ENCODE measurements around the gene KIFAP3.
A peak's percentile ranks its signal among the peaks of the same experiment; 100 is the strongest.
"Not testable (repeated sequence)": the region's sequence is repeated elsewhere in the genome, so short reads cannot be mapped to it uniquely, and the experiment has no call there.

Gene KIFAP3

DNA sequence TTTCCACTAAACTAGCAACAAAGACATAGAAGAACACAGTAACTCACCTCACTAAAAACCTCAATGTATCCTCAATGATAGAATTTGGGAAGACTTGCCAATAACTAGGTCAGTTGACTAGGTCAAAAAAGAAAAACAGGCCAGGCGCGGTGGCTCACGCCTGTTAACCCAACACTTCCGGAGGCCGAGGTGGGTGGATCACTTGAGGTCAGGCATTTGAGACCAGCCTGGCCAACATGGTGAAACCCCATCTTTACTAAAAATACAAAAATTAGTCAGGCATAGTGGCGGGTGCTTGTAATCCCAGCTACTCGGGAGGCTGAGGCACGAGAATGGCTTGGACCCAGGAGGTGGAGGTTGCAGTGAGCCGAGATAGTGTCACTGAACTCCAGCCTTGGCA is 156.3 kb downstream of the KIFAP3 start:
- DNase-seq = not testable (repeated sequence)

DNA sequence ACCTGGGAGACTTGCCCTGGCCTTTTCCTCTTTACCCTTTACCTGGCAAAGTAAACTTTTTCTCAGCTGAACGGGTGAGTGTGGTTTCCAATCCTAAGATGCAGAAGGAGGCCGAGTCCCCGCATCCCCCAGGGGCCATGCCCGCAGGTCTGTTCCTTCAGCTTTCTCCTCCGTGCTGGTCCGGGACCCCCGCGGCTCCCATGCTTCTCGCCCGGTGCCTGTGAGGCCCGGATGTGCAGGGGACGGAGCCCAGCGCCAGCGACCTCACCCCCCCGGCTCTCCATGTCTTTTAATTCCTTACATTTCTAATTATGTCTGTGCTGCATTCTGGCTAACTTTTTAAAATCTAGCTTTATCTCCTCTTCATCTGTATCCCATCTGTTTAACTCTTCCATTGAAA is 159.3 kb downstream of the KIFAP3 start:
- no peak for DNase-seq

- DNase-seq = no peak
Measured at GRCh38 chr1:169914531-169914930, 160.0 kb downstream of the KIFAP3 start.

DNA sequence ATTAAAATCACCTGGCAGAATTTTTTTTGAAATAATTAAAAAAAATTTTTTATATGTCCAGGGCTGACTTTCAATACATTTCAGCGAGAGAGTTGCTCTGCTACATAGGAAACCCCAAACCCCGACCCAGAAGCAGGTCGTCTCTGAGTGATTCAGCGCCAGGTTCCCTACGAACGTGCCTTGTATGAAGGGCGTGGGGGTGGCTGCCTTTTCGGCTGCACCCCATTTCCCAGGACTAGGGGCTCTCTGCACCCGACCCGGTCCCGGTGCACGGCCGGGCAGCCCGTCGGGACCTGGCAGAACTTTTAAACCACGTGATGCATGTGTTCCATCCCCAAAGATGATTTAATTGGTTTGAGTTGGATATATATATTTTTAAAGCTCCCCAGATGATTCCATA is 165.0 kb downstream of the KIFAP3 start:
- no peak for DNase-seq

- no peak for DNase-seq
Measured at GRCh38 chr1:169906938-169907337, 167.6 kb downstream of the KIFAP3 start.

DNA sequence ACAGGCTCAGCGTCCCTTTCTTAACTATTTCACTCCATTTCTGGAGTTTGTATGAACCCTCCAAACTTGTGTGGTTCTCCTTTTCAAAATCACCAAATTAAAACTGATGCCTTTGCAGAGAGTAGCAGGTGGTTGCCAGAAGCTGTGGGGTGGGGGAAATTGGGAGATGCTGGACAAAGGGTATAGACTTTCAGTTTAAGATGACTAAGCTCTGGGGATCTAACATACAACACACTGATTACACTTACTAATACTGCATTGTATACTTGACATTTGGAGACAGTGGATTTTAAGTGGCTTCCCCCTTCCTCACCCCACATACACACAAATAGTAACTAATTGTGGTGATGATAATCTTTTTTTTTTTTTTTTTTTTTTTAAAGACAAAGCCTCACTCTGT is 169.7 kb downstream of the KIFAP3 start:
- no peak for DNase-seq

- no peak for DNase-seq
Measured at GRCh38 chr1:169902751-169903150, 171.7 kb downstream of the KIFAP3 start.

DNA sequence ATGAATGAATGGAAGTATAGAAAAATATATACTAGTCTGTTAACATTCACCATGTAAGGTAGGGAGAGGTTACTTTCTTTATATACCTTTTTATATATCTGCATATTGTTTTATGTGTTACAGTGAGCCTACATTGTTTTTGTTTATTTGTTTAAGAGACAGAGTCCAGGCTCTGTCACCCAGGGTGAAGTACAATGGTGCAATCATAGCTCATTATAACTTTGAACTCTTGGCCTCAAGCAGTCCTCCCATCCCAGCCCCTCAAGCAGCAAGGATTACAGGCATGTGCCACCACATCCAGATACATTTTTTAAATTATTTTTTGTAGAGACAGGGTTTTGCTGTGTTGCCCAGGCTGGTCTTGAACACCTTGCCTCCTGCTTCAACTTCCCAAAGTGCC is 173.4 kb downstream of the KIFAP3 start:
- no peak for DNase-seq

- DNase-seq = no peak
Measured at GRCh38 chr1:169900571-169900970, 173.9 kb downstream of the KIFAP3 start.

- no peak for DNase-seq
Measured at GRCh38 chr1:169899519-169900217, 174.8 kb downstream of the KIFAP3 start.

GRCh38 chr1:169896013-169896412 is 178.5 kb downstream of the KIFAP3 start:
- no peak for DNase-seq

DNA sequence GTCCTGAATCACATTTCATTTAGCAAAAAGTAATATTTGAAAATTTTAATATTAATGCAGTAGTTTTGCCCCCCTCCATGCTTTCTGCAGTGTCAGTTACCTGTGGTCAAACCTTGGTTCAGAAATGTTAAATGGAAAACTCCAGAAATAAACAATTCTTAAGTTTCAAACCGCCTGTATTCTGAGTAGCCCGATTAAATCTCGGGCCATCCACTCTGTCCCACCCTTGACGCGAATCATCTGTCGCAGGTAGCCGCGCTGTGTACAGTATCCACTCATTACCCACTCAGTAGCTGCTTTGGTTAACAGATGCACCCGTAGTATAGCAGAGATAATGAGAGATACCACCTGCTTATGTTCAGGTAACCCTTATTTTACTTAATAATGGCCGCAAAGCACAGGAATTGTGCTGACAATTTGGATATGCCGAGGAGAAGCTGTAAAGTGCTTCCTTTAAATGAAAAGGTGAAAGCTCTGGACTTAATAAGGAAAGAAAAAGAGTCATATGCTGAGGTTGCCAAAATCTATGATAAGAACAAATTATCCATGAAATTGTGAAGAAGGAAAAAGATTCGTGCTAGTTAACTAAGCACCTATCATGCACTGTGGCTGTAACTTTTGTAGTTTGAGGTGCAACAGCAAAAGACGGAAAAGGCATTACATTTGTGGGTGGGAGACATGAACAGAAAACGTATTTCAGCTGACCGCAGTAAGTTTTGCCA is 179.9 kb downstream of the KIFAP3 start:
- no peak for DNase-seq

GRCh38 chr1:169893645-169894423 is 180.7 kb downstream of the KIFAP3 start, which contains the start of gene SCYL3:
SCYL3 (minus strand) TSS chr1:169893896; CDS start chr1:169888840, 5,056 bp downstream.
- peak; percentile 98 for DNase-seq

DNA sequence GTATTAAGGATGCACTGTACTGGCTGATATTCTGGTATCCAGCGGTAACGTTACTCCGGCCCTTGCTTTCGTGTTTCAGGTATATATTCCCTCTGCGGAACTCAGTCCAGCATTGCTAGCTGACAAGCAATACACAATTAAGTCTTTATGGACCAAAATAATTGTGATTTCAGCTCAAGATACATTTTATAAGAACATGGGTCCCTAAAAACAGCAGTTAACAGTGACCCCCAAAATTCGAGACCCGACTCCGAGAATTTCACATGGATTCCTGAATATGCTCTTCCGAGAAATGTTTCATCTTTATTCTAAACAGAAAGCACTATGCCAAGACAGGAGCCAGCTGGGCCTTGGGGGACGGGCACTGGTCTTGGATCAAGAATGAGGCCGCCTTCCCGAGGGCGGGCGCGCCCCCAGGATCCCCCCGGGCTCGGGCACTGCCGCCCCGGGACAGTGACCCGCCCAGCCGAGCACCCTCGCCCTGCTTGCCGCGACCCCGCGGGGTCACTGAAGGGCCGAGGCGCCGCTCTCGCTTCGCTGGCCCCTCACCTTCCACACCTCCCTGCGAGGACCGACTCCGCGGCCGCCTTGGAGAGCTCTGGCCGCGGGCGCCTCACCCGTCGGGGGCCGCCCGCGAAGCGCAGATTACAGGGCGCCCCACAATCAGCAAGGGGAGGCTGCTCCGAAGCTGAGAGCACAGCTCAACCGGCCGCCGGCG is 181.4 kb downstream of the KIFAP3 start:
- DNase-seq = peak; percentile 42

- DNase-seq = no peak
Measured at GRCh38 chr1:169892176-169892926, 182.1 kb downstream of the KIFAP3 start.

DNA sequence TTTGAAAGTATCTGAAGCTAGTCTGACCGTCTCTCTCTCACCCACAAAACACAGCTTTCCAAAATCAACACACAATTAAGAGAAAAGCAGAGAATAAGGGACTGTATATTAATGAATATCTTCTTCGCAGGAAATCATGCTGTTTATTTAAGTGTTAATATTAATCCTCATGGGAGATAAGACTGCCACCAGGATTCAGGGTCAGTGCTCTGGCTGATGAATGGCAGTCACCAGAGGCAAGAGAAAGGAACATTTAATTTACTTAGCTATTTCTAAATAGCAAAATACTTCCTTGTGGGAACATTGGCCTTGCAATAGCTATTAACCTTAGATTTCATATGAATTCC is 183.0 kb downstream of the KIFAP3 start:
- no peak for DNase-seq

GRCh38 chr1:169890761-169891538 is 183.5 kb downstream of the KIFAP3 start:
- no peak for DNase-seq

- no peak for DNase-seq
Measured at GRCh38 chr1:169889871-169890270, 184.6 kb downstream of the KIFAP3 start.

- no peak for DNase-seq
Measured at GRCh38 chr1:169886931-169887330, 187.6 kb downstream of the KIFAP3 start.

DNA sequence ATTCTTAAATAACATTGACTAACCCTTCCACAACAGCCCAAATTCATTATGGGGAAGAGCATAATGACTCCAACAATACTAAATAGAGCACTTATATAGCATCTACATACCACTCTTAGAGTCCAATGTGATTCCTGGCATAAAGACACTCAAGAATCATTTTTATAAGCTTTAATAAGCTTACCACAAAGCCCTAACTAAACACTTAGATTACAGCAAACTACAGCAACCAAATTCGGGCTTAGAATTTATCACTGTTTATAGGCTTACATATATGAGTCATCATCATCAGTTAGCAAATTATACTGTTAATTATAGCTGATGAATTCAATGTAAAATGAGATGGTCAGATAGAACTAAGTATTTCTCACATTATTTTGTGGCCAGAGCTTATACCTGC is 188.1 kb downstream of the KIFAP3 start:
- DNase-seq = no peak

DNA sequence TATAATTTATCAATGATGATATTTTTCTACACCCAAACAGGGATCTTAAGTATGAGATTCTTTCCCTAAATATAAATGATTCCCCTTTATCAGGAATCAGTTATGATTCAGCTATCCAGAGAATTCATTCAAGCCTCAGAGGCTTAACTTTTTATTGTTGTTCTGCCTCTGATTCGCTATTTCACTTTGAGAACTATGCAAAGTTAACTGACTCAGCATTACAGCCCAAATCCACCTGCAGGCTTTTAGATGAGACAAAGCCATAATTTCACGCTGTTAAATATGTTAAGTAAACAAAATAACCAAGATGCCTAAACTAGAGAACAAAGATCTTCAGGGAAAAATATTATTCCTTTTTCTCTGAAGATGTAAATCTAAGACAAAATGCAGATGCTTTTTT is 189.3 kb downstream of the KIFAP3 start:
- DNase-seq = no peak

- no peak for DNase-seq
Measured at GRCh38 chr1:169884634-169885033, 189.9 kb downstream of the KIFAP3 start.

Measured in hematopoietic multipotent progenitor cell treated with erythropoietin and hydrocortisone succinate and interleukin-3 and kit ligand, for 8 days (in vitro differentiated cells).